HG03432 (cell line): ENCODE results near the gene MOSPD3.

Experiments used
- ATAC-seq: cut with Tn5 transposase; IDR thresholded peaks from one replicate; pipeline ENCODE4 v1.9.1; 2021; ENCODE audit warnings: mild to moderate bottlenecking, moderate library complexity; ENCODE audit not compliant: unreplicated experiment

MOSPD3 gene

GRCh38 chr7:100621554-100621953 lies 9.2 kb downstream of the MOSPD3 start:
- ATAC-seq, result no peak

- ATAC-seq, result no peak
Measured at GRCh38 chr7:100623951-100624824, 11.8 kb downstream of the MOSPD3 start.

DNA sequence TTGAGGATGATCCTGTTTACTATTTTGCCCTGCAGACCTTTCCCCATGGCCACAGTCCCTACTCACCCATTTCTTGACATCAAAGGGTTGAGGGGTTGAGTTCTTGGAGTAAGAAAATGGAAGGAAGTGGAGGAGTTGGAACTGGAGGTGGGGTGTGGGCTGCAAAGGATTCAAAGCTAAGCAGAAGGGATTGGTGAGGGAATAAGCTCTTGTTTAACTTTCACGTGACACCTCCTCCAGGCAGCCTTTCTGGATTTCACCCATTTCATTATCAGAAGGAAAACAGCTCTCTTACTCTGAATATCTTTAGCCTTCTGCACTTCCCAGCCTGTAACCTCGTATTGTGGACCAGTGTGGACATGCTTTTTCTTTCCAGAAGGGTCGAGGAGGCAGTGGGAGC lies 13.7 kb downstream of the MOSPD3 start:
- no peak for ATAC-seq

DNA sequence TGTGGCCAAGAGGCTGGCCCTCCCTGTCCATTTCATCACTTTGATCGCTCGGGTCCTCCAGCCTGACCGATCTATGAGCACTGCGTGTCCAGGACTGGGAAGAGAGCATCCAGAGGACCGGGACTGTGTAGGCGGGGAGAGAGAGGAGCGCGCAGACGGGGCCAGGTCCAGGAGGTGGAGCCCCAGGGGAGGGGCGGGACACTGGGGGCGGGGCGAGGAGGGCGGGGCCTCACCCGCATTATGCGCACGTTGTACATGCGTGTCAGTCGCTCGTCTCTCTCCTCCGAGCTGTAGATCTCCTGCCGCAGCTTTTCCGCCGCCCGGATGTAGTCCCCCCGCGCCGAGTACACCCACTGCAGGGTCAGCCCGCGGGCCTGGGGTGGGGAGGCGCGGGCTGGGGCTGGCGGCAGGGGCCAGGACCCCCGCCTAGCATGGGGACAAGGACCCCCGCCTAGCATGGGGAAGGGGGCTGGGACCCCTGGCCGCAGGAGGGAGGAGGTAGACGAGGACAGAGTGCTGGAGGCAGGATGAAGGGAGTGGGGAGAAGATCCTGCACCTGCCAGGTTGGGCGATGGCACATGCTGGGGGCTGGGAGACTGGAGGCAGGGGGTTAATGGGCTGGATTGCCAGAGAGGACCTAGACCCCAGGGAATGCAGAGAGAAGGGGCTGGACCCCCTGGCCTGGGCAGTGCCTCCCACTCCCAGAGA lies 14.3 kb downstream of the MOSPD3 start:
- peak; percentile 91 for ATAC-seq

DNA sequence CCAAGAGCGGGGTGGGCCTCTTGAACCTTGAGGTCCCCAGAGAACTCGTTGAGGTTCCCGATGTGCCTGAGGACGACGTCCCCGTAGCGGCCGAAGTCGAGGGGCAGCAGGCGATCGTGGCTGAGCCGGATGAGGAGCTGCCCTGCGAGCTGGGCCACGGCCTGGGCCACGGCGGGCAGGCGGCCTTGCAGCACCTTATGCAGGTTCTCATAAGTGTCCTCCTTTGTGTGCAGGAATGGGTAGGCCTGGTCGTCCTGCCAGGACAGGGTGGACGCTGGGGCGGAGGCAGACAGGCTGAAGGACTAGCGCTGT lies 14.9 kb downstream of the MOSPD3 start:
- no peak for ATAC-seq

DNA sequence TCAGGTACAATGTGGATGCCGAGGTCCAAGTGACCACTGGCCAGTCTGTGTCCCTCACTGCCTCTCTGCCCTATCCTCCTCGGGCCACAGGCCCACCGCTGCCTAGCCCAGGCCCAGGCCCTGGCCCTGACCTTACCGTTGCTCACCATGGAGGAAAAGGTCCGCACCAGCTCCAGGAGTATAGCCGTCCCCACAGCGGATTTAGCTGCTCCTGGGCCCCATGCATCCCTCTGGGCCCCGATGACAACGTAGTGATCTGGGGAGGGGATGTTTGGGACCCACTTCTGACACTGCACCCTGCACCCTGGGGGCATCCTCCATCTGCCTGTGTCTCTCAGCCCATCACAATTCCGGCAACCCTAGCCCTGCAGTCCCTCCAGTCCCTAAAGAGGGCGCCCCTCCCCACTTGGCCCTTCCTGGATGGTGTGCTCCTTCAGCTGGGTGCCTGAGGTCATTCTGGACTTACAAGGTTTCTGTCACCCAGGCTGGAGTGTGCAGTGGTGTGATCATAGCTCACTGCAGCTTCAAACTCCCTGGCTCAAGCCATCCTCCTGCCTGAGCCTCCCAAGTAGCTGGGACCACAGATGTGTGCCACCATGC lies 16.9 kb downstream of the MOSPD3 start:
- no peak for ATAC-seq

- ATAC-seq, result no peak
Measured at GRCh38 chr7:100630066-100630465, 17.7 kb downstream of the MOSPD3 start.

GRCh38 chr7:100632951-100633717 lies 20.8 kb downstream of the MOSPD3 start:
- ATAC-seq, result peak; percentile 61

DNA sequence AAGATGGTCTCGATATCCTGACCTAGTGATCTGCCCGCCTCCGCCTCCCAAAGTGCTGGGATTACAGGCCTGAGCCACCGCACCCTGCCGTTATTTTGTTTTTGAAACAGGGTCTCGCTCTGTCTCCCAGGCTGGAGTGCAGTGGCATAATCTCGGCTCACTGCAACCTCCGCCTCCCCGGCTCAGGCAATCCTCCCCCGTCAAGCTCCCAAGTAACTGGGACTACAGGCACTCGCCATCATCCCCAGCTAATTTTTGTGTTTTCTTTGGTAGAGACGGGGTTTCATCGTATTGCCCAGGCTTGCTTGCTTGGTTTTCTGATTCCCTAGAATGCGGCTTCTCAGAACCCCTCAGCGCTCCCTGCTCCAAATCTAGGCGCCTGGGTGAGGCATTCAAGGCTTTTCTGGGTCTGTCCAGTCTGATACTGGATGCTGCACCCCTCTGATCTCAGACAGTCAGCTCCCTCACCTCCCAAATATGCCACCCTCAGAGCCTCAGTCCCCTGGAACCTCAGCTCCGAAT lies 27.7 kb downstream of the MOSPD3 start:
- no peak for ATAC-seq

DNA sequence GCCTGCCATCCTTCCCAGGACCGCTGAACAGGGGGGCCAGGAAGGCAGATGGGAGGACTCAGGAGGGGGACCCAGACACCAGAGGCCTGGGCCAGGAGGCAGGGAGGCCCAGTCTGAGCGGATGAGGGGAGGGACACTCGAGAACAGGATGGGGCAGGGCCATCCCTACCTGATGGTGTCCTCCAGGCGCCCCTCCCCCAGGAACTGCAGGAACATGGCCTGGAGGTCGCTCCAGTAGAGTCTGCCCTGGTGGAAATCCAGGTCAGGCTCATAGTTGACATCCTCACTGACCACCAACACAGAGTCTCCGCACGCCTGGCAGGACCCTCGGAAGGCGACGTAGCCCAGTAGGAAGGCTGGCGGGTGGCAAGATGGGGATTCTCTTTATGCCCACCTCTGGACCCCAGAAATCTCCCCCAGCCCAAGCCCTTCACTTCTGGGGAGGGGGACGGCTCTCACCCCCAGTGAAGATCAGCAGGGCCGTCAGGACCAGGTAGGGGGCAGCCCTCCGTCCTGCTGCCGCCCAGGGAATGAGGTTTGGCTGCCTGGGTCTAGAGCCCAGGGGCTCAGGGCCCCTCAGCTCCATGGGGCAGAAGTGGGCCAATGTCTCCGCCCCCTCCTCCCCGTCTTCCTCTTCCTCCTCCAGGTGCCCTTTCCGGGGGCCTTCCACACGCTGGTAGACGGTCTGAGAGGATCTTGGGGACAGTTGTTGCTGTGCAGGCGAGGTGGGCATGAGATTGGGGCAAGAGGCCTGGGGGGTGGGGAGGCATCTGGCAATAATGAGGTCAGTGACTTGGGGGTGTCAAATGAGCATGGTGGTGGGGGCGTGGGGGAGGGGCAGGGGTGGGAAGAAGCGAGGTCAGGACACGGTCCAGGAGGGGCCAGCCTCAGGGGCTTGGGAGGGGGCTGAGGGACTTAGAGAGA lies 28.4 kb downstream of the MOSPD3 start:
- no peak for ATAC-seq

DNA sequence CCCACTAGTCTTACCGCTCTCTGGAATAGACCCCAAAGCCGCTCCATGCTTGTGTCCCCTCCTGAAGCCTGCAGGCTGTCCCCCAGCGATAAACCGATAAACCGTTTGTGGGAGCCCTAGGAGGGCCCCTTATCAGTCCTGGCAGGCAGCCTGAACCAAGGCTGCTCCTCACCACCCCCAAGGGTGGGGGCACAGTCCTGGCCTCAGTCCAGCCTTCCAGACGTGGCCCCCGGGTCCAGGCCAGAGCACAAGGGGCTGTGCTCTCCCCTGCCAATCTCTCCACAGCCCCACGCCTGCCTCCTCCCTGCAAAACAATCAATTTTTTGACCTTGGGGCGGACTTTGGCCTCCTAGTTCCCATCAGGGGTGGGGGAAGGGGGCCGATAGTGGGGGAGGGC lies 29.1 kb downstream of the MOSPD3 start, which contains the start of gene TFR2:
TFR2 (minus strand) TSS at position 90 of the 397 bp plus-strand sequence; CDS start at position 47, 43 bp downstream.
- no peak for ATAC-seq

DNA sequence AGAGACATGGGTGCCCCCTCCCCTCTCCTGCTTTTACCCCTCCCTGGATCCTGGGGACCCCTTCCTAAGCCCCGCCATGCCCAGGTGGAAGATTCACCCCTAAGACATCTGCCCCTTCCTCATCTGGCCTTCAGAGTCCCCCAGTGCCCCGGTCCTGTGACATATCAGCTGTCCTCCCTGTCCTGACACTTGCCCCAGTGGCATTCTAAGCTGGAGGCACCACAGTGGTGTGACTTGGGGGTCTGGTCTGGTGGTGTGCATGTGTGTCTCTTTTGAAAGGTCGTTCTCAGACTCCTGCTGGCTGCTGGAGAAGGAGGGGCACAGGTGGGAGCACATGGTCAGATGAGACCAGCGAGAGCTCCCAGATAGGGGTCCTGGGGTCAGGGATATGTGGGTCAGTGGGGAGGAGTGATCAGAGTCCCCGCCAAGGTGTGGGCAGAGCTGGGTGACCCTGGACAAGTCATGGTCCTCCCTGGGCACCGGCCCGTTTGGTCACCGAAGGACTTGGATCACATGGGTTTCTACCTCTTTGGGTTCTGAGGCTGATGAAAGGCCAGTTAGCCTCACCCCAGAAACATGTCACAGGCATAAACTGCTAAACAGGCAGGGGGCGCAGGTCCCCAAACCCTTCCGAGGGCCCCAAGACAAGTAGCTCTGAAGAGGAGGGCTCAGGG lies 29.7 kb downstream of the MOSPD3 start:
- ATAC-seq, result no peak

- no peak for ATAC-seq
Measured at GRCh38 chr7:100642534-100642907, 30.2 kb downstream of the MOSPD3 start.

- ATAC-seq, result no peak
Measured at GRCh38 chr7:100649826-100650565, 37.7 kb downstream of the MOSPD3 start.

DNA sequence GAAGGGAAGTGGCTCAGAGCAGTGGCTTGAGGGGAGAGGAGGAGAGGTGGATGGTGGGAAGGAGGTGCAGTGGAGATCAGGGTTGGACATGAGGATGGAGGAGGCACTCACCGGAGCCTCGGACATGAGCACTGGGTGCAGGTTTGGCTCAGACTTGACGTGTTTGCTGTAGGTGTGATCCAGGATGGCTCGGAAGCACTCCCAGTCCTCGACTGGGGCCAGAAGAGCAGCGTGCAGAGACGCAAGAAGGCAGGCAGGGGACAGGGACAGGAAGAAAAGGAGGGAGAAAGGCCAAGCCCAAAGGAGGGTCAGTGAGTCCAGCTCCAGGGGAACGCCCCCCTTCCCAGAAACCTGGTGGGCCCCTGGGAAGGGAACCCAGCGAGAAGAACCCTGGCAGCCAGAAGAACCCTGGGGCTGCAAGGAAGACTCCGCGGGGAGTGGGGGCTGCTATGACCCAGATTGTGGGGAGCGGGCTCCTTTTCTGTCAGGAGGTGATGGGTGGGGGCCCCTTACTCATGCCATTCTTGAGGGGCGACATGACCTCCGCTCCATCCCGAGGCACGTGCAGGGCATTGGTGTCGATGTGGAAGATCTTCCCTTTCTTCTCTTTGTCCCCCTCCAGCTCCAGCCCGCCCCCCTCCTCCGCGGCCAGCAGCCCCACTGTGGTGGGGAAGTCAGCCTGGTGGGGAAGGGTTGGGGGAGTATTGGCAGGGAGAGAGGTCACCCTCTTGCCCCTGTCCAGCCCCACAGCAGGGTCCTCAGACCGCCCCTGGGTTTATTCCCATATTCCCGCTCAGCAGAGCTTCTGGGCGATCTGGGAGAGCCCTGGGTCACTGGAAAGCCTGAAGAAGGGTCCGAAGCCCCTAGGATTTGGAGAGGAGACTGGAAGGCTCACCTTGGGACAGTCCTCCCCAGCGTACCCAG lies 42.8 kb downstream of the MOSPD3 start:
- no peak for ATAC-seq

DNA sequence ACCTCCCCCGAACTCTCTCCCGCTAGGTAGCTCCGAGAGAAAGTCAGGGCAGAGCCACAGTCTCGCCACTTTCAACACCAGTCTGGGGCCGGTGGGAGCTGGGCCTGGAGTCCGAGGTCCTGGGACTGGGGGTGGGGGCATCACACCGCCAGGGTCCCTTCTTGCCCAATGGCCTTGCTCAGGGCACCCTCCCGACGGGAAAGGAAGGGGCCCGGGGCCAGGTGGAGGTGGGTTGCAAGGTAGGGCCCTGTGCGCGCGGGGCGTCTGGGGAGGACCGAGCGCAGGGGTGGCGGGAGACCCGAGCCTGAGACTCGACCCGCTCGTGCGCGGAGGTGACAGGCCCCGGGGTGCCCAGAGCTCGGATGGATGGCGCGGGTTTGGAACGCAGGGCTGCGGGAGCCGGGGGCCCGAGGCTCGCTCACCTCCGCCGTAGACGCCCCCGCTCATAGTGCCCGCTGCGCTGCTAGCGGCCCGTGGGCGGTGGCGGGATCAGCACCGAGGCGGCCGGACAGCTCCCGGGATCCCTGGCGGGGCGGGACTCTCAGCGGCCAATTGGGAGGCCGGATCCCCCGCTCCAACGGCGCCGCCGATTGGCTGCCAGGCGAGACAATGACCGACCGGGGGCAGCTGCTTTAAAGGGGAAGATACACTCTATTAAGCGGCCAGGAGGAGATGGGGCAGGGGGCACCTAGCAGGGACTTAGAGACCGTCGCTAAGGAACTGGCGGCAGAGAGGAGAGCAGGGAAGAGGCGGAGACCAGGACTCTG lies 43.8 kb downstream of the MOSPD3 start, which contains the start of gene ACTL6B:
ACTL6B (minus strand) TSS at position 541 of the 767 bp plus-strand sequence; CDS start at position 447, 94 bp downstream.
- ATAC-seq, result no peak
